Esophagus muscularis mucosa (tissue), 4 donors: ENCODE measurements around the gene CASP9. TPM values are rescaled to one million over a fixed set of nuclear protein-coding genes. Genes with fewer than 3 reads are reported as not detected.
"Not testable (repeated sequence)": the region's sequence is repeated elsewhere in the genome, so short reads cannot be mapped to it uniquely, and the experiment has no call there.

Experiments
- DNase-seq: peaks from one replicate; pipeline ENCODE4 v3.0.0-alpha.2; 2017; ENCODE audit errors: extremely low spot score
- H3K27ac ChIP-seq, 4 donors: fragments of 200-600 bp; sonication (generic); replicated peaks in 1 of 4; 1 replicate in 3 of 4; 2 replicates in 1 of 4; pipeline ENCODE4 v1.5.1; 2016 to 2019; ENCODE audit warnings: mild to moderate bottlenecking in 1 of 4
- H3K27me3 ChIP-seq, 4 donors: fragments of 200-600 bp; sonication (generic); one replicate each; pipeline versions ENCODE4 v1.5.1 to v1.6.0; 2016 to 2019
- H3K36me3 ChIP-seq, 4 donors: fragments of 200-600 bp; sonication (generic); one replicate each; pipeline ENCODE4 v1.5.1; 2016 to 2019
- H3K4me1 ChIP-seq, 4 donors: fragments of 200-600 bp; sonication (generic); one replicate each; pipeline ENCODE4 v1.5.1; 2016 to 2019
- H3K4me3 ChIP-seq, 4 donors: fragments of 200-600 bp; sonication (generic); 1 replicate in 2 of 4; 2 replicates in 2 of 4; pipeline ENCODE4 v1.5.1; 2016 to 2019; ENCODE audit warnings: mild to moderate bottlenecking in 4 of 4, moderate library complexity in 1 of 4
- H3K9me3 ChIP-seq, 4 donors: fragments of 200-600 bp; sonication (generic); 1 replicate in 3 of 4; 2 replicates in 1 of 4; pipeline ENCODE4 v1.5.1; 2016 to 2019
- EP300 ChIP-seq: sonication (generic); formaldehyde crosslinking; IDR thresholded peaks from one replicate; pipeline ENCODE4 v1.6.1; 2017; ENCODE audit warnings: antibody characterized with exemption
- POLR2A ChIP-seq: fragments of 450-650 bp; IDR thresholded peaks from one replicate; pipeline ENCODE4 v1.6.1; 2017; ENCODE audit warnings: antibody characterized with exemption, moderate library complexity, mild to moderate bottlenecking, low read depth
- POLR2AphosphoS5 ChIP-seq, 2 donors: sonication (generic); formaldehyde crosslinking; IDR thresholded peaks; one replicate each; pipeline ENCODE4 v1.6.1; 2017; ENCODE audit warnings: antibody characterized with exemption in 2 of 2
- WGBS: methylation state at CpG from one replicate; pipeline ENCODE4 v1.1.5; 2018; 5-methylcytosine and 5-hydroxymethylcytosine counted together
- intact Hi-C: fragments of 100-400 bp; cut with DNase I; formaldehyde crosslinking; loops from one replicate; pipeline ENCODE4 v1.15.1; 2023
- total RNA-seq, 4 donors: library from RNA; depleted of rRNA; stranded (reverse); fragments of >200 nt; gene quantifications; one replicate each; pipeline versions ENCODE4 v1.1.0 to v1.2.1, GENCODE V29; 2016
- TF ChIP-seq, protein P1 (sequence below), 3 experiments: fragments of 200-600 bp in 2 of 3; fragments of 450-650 bp in 1 of 3; sonication (generic) in 2 of 3; IDR thresholded peaks; one replicate each; pipeline ENCODE4 v1.5.1; 2017 to 2019; ENCODE audit warnings: antibody characterized with exemption in 3 of 3, mild to moderate bottlenecking in 2 of 3, moderate library complexity in 1 of 3

CASP9 gene
- total RNA-seq, 4 donors from 2014 or later, result 9.1 to 12.6 (median 11.0) TPM

GRCh38 chr1:15492596-15492995, 31.4 kb downstream of the CASP9 start:
- 77% methylated on average over 5 of the region's 5 CpGs for WGBS
- H3K27me3 ChIP-seq, result no peaks in the 10 kb centered on the region
- no peak overlapping the region for H3K27ac ChIP-seq
- peaks cover 0 to 14% (median 13%) of the 10 kb centered on the region in 4 donors for H3K4me1 ChIP-seq
- TF ChIP-seq POLR2AphosphoS5 (IDR thresholded peaks at IDR 0.05) (no peak), EP300 (no peak), POLR2A (no peak)
- TF ChIP-seq, protein P1, sequence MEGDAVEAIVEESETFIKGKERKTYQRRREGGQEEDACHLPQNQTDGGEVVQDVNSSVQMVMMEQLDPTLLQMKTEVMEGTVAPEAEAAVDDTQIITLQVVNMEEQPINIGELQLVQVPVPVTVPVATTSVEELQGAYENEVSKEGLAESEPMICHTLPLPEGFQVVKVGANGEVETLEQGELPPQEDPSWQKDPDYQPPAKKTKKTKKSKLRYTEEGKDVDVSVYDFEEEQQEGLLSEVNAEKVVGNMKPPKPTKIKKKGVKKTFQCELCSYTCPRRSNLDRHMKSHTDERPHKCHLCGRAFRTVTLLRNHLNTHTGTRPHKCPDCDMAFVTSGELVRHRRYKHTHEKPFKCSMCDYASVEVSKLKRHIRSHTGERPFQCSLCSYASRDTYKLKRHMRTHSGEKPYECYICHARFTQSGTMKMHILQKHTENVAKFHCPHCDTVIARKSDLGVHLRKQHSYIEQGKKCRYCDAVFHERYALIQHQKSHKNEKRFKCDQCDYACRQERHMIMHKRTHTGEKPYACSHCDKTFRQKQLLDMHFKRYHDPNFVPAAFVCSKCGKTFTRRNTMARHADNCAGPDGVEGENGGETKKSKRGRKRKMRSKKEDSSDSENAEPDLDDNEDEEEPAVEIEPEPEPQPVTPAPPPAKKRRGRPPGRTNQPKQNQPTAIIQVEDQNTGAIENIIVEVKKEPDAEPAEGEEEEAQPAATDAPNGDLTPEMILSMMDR (IDR thresholded peaks at IDR 0.05), result no peak
- no peaks in the 10 kb centered on the region for H3K9me3 ChIP-seq
- H3K4me3 ChIP-seq, result no peak overlapping the region
- H3K36me3 ChIP-seq, result peaks cover 19 to 59% (median 30%) of the 10 kb centered on the region in 4 donors
- no peak for DNase-seq
- intact Hi-C loops, result no loop called here

DNA sequence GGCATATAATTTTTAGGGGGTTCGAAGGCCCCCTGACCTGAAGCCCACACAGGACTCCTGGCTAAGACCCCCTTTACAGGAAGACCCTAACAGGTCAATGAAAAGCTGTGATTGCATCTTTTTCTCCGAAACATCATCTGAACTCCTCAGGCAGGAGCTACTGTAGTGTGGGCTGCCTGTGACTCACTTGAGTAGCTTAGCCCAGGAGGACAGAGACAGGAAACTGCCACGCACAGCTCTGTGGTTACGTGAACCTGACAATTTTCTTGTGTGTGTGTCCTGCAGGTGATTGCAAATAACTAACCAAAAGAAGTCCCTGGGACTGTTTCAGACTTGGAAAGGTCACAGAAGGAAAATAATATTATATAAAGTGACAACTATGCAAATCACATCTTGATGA, 33.0 kb downstream of the CASP9 start:
- 88% methylated on average over 4 of the region's 4 CpGs for WGBS
- not testable (repeated sequence) for H3K27me3 ChIP-seq

DNA sequence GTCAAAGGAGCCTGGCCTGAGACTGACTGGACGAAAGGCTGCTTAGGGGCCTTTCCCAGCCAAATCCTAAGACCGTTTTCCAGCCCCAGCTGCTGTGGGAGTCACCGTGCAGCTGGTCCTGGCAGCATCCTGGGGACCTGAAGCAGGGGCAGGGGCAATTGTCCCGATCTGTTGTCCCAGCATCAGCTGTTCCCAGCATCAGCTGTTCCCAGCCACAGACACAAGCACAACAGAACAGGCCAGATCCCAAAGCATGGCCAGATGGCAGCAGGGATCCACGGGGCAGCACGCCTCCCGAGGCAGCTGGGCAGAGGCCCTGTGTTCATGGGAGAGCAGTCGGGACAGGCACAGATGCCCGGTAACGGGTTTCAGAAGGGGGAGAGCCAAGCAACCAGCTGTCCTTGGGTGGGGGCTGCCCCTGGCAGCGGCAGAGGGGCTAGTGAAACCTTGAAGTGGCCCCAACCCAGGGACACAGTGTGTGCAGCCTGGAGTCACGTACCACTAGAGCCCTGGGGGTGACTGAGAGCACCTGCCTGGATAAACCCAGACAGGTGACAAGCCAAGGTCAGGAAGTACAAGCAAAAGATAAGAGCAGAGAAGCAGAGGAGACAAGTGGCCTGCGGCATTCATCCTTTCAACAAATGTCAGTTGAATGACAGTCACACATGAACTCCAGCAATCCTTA, 34.8 kb downstream of the CASP9 start:
- TF ChIP-seq EP300, result no peak
- TF ChIP-seq, protein P1 (IDR thresholded peaks at IDR 0.05), result no peak
- TF ChIP-seq POLR2A, result no peak
- TF ChIP-seq POLR2AphosphoS5 (IDR thresholded peaks at IDR 0.05), result no peak
- intact Hi-C loops, result no loop called here
- Histone ChIP-seq H3K4me3 (no peak overlapping the region), H3K9me3 (no peaks in the 10 kb centered on the region), H3K36me3 (peaks cover 7 to 48% (median 17%) of the 10 kb centered on the region in 4 donors), H3K4me1 (peaks cover 0 to 14% (median 13%) of the 10 kb centered on the region in 4 donors), H3K27me3 (no peaks in the 10 kb centered on the region), H3K27ac (no peak overlapping the region)
- 62% methylated on average over 13 of the region's 13 CpGs for WGBS
- DNase-seq, result no peak

More for the DNA sequence above, 33.0 kb downstream of the CASP9 start:
- H3K9me3 ChIP-seq, DNase-seq, H3K4me3 ChIP-seq, intact Hi-C loops, H3K27ac ChIP-seq: not testable (repeated sequence)
- Histone ChIP-seq H3K4me1 (peaks cover 0 to 14% (median 13%) of the 10 kb centered on the region in 4 donors), H3K36me3 (peaks cover 15 to 62% (median 27%) of the 10 kb centered on the region in 4 donors)

GRCh38 chr1:15488371-15488770, 35.6 kb downstream of the CASP9 start:
- H3K9me3 ChIP-seq, result no peaks in the 10 kb centered on the region
- H3K27me3 ChIP-seq, result no peaks in the 10 kb centered on the region
- no peak for DNase-seq
- H3K4me1 ChIP-seq, result peaks cover 0 to 14% (median 13%) of the 10 kb centered on the region in 4 donors
- peaks cover 4 to 39% (median 9%) of the 10 kb centered on the region in 4 donors for H3K36me3 ChIP-seq
- intact Hi-C loops, result no loop called here
- H3K4me3 ChIP-seq, result no peak overlapping the region
- WGBS, result 77% methylated on average over 3 of the region's 3 CpGs
- TF ChIP-seq EP300, result no peak
- no peak for TF ChIP-seq POLR2A
- TF ChIP-seq, protein P1 (IDR thresholded peaks at IDR 0.05), result no peak
- no peak for TF ChIP-seq POLR2AphosphoS5 (IDR thresholded peaks at IDR 0.05)
- H3K27ac ChIP-seq, result no peak overlapping the region

- DNase-seq, H3K27ac ChIP-seq, H3K4me3 ChIP-seq, intact Hi-C loops, H3K27me3 ChIP-seq, H3K9me3 ChIP-seq: not testable (repeated sequence)
- Histone ChIP-seq H3K4me1 (peaks cover 0 to 14% (median 13%) of the 10 kb centered on the region in 4 donors), H3K36me3 (peaks cover 0 to 26% (median 1%) of the 10 kb centered on the region in 4 donors)
- WGBS, result 100% methylated on average over 6 of the region's 17 CpGs
Measured at GRCh38 chr1:15486844-15487610, 37.0 kb downstream of the CASP9 start.
